NCI-H2107 (cell line): ENCODE data around the gene LURAP1L.

Experiments used
- DNase-seq: peaks from one replicate; lab custom pipeline; 2025; lab: John Stamatoyannopoulos, UW

Gene LURAP1L, protein sequence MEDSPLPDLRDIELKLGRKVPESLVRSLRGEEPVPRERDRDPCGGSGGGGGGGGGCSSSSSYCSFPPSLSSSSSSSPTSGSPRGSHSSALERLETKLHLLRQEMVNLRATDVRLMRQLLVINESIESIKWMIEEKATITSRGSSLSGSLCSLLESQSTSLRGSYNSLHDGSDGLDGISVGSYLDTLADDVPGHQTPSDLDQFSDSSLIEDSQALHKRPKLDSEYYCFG

GRCh38 chr9:12774861-12775678 is at the start of gene LURAP1L:
TSS of gene LURAP1L (plus strand) at chr9:12775020. CDS start at chr9:12775716, 696 bp downstream.
- DNase-seq: no peak

- no peak for DNase-seq
These were observed 48.0 kb upstream of the LURAP1L start for GRCh38 chr9:12726795-12727194.

GRCh38 chr9:12730198-12730597 is 44.6 kb upstream of the LURAP1L start:
- DNase-seq: no peak

DNA sequence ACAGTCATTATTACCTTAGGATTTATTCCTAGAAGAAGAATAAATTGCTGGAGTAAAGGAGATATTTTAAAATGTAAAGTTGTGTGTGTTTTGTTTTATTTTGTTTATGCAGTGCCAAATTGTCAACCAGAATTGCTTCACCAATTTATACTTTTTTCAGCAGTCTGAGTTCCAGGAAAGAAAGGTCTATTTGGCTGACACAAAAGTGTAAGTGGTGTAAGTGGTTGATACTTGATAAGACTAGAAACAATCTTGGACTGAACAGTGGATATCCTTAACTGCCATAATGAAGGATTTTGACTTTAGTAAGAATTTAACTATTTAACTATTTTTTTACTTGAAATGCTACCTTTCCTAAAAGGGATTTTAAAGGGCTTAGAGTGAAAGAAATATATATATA is 43.9 kb upstream of the LURAP1L start:
- no peak for DNase-seq

GRCh38 chr9:12732971-12733370 is 41.8 kb upstream of the LURAP1L start:
- DNase-seq: no peak

GRCh38 chr9:12735665-12736064 is 39.2 kb upstream of the LURAP1L start:
- DNase-seq: no peak

GRCh38 chr9:12737871-12738270 is 36.9 kb upstream of the LURAP1L start:
- no peak for DNase-seq

DNA sequence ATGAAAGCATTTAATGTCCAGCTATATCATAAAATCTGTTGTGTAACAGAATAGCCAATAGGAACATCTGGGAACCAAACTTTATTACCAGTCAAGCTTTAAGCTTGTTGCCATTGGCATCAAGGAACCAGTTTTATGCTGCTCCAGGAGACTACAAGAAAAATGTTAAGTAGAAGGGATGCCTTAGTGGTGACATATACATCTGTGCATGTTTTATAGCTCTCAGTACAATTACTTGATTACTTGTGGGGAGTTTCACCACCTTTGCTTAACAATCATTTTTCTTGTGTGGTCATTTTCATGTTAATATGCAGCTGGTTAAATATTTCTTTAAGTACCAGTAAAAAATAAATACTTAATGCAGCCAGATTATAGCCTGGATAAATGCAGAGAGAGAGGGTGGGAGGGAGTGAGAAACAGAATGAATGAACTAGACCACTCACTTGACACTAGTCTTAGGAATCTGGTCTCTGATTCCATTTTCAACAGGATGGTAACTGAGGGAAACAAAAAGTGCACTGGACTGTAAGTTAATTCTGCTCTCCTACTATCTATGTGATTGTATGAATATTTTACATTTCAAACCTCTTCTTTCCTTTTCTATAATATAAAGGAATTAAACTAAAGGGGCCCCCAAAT is 35.7 kb upstream of the LURAP1L start:
- no peak for DNase-seq

DNA sequence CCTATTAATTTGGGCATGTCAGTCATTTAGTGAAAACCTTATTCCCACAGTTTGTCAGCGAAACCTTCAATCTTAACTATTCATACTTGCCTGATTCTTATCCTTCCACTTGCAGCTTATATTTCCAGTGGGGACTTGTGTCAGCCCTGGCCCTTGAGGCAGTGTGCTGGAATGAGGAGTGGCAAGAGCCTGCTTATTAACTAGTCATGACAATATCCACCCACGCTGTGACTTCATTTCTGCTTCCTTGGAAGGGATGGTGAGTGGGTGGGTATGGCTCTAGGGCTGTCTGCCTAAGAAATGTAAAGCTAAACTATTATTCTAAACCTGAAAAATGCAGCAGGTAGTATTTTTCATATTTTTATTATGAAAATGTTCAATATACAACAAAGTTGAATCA is 34.0 kb upstream of the LURAP1L start:
- no peak for DNase-seq

DNA sequence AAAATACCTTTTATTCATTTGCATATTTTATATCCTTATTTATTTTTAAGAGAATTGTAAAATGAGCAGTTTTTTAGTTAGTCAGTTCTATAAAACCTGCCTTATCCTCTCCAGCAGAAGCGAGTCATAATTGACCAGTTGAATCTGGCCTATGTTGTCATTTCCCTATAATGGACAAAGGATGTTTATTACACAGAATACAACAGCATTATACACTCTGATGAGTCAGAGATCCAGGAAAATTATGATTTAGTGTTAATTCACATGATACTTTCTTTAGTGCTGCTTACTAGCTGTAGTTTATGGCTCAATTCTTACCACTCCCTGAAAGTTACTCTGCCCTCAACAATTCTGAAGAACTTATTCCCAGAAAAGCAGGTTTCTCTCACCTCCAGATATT is 26.8 kb upstream of the LURAP1L start:
- DNase-seq: no peak

DNA sequence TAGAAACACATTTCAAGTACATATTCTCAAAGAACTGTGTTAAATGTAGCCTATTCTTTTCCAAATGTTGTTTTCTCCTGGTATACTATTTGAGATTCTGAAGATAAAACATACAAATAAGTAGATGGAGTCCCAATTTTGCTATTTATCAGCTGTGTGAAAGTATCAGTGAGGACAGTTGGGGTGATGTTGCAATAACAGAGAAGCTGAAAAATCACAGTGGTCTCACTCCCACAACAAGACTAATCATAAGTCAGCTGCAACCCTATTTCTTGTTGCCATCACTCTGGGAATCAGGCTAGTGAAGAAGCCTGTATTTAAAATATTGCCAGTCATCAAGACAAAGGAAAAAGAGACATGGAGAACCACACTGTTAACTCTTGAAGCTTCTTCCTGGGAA is 25.9 kb upstream of the LURAP1L start:
- no peak for DNase-seq

- DNase-seq: no peak
These were observed 20.9 kb upstream of the LURAP1L start for GRCh38 chr9:12753931-12754330.

- no peak for DNase-seq
These were observed 15.1 kb upstream of the LURAP1L start for GRCh38 chr9:12759761-12760160.

DNA sequence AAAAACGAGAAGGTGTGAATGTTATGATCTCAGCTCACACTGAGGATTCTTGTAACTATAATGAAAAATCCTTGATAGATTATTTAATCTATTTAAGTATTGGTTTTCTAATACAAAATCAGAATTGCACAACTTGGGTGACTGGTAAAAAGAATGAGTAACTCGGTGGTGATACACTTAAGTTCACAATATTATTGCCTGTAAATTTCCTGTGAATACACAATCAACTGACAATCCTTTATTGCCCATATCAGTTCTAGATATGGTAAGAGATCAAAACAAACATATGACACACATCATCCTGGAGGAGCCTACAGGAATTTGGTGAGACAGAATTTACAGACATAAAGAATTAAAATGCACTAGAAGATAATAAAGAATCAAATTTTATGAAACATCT is 14.1 kb upstream of the LURAP1L start:
- no peak for DNase-seq

DNA sequence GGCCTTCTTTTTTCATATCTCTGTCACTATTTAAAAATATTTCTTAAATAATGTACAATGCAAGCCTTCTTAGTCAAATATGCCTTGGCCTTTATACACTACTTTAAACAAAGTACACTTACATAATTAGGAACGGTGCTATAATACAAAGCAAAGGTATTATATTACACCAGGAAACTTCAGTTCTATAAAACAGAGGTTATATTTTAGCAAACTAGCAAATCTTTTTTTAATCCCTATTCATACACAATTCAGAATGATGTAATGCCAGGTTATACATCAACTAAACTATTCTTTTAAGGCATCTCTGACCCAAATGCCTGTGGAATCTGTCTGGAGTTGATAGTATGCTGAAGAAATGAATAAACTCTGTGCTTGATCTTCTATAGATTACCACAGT is 10.7 kb upstream of the LURAP1L start:
- no peak for DNase-seq

GRCh38 chr9:12765088-12765798 is 9.6 kb upstream of the LURAP1L start:
- DNase-seq: no peak

DNA sequence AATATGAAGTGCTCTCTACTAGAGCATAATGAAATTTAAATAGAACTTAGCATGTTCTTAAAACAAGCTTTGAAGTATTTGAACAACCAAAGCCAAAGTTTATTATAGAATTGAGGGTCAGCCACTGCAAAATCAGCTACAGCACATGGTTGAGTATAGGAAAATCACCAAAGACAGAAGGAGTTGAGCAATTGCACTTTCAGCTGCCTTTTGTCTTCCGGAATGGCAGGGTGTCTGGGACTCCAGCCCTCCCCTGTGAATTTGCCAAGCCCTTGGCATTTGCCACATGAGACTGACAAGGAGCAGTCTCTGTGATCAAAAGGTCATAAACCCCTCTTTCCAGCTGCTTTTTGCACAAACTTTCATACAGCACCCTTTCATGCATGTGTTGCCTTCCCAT is 8.5 kb upstream of the LURAP1L start:
- DNase-seq: no peak

DNA sequence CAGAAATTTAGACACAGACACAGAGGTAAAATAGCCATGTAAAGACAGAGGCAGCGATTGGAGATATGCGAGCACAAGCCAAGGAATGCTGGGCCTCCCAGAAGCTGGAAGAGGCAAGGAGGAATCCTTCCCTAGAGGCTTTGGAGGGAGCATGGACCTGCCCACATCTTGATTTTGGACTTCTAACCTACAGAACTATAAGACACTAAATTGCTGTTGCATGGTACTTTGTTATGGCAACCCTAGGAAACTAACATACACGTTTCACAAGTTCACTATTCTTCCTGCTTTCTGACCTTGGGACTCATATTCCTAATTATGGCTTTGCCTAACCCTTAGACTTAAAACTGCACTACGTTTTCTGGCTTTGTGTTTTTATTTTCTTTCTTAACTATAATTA is 4.6 kb upstream of the LURAP1L start:
- DNase-seq: no peak

DNA sequence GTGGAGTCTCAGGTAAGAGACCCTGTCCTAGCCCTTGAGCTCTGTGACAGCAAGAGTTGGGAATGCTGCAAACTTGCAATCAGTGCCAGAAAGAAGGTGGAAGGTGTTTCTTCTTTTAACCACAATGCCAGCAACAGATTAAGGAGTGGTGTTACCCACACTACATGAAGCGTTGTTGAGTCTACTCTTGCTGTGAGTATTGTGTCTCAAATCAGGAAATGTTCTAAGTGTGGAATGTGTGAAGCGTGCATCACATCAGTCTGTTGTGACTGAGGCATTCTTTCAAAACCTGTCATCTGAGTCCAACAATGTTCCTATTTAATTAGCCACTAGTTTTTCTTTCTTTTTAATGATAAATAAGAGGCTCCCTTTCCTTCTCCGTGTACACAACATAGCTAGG is 2.9 kb upstream of the LURAP1L start:
- DNase-seq: no peak

GRCh38 chr9:12773562-12773961 is 1.3 kb upstream of the LURAP1L start:
- no peak for DNase-seq

DNA sequence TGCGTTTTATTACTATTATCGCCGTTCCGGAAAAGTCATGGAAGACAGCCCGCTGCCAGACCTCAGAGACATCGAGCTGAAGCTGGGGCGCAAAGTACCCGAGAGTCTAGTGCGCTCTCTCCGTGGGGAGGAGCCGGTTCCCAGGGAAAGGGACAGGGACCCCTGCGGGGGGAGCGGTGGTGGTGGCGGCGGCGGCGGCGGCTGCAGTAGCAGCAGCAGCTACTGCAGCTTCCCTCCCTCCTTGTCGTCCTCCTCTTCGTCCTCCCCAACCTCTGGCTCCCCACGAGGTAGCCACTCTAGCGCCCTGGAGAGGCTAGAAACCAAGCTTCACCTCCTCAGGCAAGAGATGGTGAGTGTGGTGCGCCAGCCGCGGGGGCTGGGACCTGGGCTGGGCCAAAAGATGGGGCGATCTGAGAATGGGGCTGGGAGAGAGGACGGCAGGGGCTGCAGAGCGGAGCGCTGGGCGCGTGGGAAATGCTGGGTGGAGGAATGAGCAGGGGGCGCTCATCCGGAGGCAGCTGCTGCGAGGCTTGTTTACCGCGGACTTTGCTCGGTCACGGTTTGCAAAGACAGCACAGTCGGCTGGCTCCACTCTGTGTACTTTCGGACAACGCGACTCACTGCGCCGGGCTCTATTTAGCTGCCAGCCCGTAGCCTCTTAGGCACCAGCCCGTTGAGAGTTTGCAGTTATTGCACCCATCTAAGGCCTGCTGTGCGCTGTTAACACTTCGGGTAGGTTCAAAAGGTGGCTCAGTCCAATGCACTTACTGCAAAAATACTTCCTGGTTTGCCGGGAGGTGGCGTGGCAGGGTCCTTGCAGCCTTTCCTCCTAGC is 1.1 kb downstream of the LURAP1L start:
- peak; percentile 13 for DNase-seq
